ENCODE measurements around the gene SPNS2.
"Not testable (repeated sequence)": the region's sequence is repeated elsewhere in the genome, so short reads cannot be mapped to it uniquely, and the experiment has no call there.

Gene SPNS2

DNA sequence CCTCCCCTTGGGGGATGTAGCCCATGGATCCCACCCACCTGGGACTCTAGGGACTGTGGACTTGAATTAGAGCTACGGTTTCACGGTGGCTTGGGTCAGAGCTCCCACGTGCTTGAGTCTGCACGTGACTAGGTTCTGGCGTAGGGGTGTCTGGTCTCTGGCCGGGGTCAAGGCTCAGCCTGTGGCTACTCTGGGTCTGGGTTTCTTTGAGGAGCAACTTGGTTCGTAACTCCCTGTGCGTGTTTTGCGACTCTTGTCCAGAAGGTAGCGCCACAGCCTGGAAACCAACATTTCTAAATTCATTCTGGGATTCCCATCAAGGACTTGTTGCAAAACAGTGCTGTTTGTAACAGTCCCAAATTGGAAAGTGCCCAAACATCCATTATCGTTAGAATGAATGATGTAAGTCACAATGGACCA is 62.2 kb downstream of the SPNS2 start:
- in situ Hi-C loops (cut with MboI; ENCODE audit: low sequenced_read_pairs), result loop anchor here (25.0 kb wide), 1 partner anchor 326 kb away; the partner anchor contains the start of gene C17orf107

DNA sequence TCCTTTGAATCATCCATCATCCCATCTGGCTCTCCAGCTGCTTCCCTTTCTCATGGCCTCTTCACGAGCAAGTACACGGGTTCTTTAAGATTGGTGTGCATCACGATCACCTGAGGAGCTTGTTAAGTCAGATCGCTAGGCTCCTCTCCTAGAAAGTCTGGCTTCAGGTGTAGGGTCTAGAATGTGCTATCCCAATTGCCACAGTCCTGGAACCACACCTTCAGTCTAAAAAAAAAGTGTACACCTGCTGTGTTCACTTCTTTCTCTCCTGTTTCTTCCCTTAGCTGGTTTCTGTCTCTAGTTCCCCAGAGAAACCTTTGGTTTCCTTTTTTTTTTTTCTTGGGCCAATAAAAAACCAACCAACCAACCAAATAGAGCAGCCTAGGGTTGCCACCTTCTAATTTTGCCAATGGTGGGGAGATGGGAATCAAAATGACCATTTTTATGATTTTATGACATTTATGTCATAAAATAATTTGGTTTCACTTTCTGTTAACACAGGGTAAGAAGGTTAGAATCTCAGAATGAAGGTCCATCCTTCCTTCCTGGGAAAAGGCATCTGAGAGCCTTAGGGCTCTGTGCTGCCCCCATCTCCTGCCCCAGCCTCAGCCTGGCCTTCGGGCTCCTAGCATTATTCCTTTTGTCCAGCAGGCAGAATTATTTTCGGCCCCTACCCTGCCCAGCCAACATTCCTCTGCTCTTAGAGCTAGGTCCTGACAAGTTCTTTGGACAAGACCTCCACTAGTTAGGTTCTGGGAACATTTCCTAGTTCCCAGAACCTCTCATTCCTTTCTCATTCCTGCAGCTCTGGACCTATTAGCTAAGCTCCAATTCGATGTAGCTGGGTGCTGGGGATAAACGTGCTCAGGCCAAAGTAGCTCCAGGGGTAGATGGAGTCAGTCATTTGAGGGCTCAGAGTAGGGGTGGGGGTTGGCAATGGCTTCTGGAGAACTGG is 63.6 kb downstream of the SPNS2 start:
- in situ Hi-C loops (cut with MboI; ENCODE audit: low sequenced_read_pairs), result loop anchor here (25.0 kb wide), 1 partner anchor 325 kb away; the partner anchor contains the start of gene C17orf107

DNA sequence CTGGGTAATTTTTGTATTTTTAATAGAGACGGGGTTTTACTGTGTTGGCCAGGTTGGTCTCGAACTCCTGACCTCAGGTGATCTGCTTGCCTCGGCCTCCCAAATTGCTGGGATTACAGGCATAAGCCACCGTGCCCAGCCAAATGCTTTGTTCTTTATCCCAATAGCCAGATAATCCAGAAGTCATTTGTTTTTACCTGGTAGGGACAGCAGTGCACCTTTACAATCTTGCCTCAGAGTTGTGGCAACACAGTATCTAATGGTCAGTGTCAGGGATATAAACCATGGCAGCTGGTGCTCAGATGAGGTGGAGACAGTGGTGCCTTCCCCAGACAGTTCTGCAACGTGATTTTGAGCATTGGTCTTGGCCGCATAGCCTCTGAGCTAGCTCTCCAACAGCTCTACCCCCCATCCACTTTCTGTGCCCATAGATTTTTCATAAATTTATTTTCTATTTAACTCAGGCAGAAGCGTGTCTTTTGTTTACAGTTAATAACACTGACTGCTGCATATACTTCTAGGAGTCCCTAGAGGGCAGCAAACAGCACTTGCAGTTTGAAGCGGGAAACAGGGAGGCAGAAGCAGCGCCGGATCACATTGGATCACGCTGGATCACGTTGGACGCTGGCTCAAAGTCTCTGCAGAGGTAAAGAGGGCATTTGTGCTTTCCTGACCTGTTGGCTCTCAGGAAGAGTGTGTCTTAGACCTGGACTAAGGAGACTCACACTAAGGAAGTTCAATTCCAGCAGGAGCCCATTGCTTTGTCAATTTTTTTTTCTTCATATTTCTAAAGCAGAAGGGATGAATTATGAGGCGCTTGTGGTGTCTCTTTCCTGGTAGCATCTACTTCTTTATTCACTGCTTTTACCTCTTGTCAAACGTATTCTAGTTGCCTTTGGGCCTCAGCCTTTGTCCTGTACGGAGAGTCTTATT is 66.8 kb downstream of the SPNS2 start:
- in situ Hi-C loops (cut with MboI; ENCODE audit: low sequenced_read_pairs), result loop anchor here (25.0 kb wide), 1 partner anchor 322 kb away; the partner anchor contains the start of gene C17orf107

DNA sequence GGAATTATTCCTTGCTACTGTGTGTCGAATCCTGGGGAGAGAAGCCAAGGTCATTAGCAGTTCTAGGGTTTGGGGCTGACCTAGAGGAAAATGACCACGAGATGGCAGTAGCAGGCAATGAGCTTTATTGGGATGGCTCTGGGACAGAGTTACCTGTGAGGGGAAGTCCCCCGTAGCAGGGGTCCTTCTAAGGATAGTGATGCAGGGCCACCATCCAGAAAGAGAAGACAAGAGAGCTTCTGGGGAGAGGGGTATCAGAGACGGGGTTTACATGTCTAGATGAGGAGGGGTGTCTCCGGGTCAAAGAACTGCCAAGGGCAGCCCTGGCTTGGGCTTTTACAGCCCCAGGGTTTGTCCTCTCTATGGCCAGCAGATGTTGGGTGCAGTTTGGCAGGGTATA is 68.1 kb downstream of the SPNS2 start:
- in situ Hi-C loops (cut with MboI; ENCODE audit: low sequenced_read_pairs), result loop anchor here (25.0 kb wide), 1 partner anchor 321 kb away; the partner anchor contains the start of gene C17orf107

DNA sequence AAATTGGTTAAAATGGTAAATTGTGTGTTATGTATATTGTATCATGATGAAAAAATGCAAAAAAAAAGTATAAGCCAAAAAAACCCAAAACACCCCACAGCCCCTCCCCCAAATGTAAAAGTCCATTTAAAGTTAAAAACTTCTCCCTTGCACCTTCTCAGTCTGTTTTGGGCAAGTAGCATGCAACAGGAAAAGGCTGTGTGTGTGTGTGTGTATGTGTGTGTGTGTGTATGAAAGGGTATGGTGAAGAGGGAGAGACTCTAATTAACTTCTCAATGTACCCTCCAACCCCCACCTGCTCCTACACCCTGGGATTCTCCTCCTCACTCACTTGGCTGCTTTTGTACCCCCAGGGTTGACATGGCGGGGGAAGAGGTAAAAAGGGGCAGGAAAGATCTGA is 70.9 kb downstream of the SPNS2 start:
- in situ Hi-C loops (cut with MboI; ENCODE audit: low sequenced_read_pairs), result loop anchor here (25.0 kb wide), 1 partner anchor 318 kb away; the partner anchor contains the start of gene C17orf107

DNA sequence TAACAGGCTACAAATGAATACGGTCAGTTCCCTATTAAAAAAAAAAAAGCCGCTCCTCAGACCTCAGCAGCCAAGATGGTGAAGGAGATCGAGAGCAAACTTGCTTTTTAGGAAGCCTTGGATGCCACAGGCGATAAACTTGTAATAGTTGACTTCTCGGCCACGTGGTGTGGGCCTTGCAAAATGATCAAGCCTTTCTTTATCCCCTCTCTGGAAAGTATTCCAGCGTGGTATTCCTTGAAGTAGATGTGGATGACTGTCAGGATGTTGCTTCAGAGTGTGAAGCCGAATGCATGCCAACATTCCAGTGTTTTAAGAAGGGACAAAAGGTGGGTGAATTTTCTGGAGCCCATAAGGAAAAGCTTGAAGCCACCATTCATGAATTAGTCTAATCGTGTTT is 73.5 kb downstream of the SPNS2 start:
- in situ Hi-C loops (cut with MboI; ENCODE audit: low sequenced_read_pairs), result loop anchor here (25.0 kb wide), 1 partner anchor 315 kb away; the partner anchor contains the start of gene C17orf107

DNA sequence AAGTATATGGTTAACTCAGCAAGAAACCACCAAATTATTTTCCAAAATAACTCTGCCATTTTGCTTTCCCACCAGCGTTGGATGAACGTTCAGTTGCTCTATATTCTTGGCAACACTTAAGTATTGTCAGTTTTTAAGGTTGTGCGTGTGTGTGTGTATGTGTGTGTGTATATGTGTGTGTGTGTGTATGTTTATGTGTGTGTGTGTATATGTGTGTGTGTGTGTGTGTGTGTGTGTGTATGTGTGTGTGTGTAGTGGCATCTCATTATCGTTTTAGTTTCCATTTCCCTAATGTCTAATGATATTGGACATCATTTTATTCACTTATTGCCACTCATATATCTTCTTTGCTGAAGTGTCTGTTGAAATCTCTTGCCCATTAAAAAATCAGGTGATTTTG is 74.4 kb downstream of the SPNS2 start:
- in situ Hi-C loops (cut with MboI; ENCODE audit: low sequenced_read_pairs), result loop anchor here (25.0 kb wide), 1 partner anchor 314 kb away; the partner anchor contains the start of gene C17orf107

DNA sequence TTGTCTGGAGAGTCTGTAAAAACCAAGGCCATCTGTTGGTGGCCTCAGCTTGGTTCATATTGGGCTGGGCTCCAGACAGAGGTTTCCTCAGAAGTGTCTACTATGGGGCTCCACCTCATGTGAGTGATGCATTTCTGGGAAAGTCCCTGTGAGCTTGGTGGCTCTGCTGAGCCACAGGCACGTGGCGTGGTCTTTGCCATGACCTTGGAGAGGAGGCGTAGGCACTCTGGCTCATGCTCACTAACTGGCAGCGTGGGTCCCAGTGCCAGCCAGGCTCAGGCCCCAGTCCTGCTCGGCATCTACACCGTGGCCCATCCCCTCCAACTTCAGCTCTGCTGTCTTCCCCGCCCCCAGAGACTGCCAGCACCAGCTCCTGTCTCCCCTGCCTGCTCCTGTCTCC is 75.0 kb downstream of the SPNS2 start:
- in situ Hi-C loops (cut with MboI; ENCODE audit: low sequenced_read_pairs), result loop anchor here (25.0 kb wide), 1 partner anchor 314 kb away; the partner anchor contains the start of gene C17orf107

DNA sequence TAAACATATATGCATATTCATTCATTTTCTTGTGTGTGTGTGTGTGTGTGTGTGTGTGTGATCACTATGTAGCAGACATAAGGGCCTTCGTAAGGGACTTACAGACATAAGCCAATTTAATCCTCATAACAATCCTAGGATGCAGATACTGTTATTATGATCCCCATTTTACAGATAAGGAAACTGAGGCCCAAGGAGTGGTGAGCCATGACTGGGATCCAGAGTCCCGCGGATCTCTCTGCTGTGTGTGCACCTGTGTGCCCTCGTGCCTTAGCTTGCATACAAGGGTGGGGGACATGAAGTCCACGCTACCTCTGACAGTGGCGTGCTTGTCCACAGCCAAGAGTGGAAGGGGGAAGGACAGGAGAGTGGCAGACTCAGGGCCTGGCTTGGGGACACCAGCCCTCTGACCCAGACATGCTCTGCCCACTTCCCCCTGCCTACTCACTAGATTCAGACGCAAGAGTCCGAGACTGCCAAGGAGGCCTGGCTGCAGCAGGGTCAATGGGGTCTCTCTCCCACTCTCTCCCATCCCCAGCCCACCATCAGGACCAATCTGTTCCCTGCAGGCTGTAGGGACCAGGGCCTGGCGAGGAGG is 75.9 kb downstream of the SPNS2 start:
- in situ Hi-C loops (cut with MboI; ENCODE audit: low sequenced_read_pairs), result loop anchor here (25.0 kb wide), 1 partner anchor 313 kb away; the partner anchor contains the start of gene C17orf107

DNA sequence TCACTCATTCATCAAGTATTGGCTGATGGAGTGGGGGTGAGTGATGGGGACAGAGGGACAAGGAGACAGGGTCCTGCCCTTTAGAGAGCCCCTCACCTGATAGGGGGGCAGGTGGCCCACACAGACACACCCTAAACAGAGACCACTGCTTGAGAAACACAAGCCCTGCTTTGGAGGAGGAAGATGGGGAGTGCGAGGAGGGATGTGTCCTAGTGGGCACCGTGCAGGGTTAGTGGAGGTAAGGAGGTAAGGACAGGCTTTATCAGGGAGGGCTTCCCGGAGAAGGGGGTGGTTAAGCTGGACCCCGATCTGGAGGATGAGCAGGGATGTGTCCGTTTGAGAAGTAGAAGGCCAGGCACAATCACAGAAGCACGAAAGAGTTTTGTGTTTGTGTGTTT is 77.5 kb downstream of the SPNS2 start:
- in situ Hi-C loops (cut with MboI; ENCODE audit: low sequenced_read_pairs), result no loop called here

DNA sequence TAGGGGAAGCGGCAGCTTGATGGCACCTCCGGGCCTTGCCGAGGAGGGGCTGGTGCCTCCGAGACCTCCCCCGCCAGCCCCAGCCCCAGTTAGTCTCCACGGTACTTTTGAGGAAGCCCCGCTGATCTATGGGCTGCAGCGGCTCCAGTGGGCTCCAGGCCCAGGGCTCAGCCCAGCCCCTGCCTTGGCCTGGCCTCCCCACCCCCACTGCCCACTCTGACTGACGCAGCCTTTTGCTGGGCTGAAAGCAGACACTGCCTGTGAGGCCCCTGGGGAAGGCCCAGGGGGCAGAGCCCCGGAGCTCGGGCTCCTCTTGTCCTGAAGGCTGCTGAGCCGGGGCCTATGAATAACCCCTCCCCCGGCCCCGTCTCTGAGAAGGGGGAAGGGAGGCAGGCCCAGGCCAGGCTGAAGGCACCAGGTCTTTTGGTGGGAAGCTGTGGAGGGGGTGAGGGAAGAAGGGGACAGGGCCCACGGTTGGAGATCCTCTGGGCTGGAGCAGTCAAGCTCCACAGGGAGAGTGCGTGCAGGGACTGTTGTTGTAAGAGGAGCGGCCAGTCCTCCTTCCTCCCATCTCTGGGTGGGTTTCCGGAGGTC is 78.1 kb downstream of the SPNS2 start:
- in situ Hi-C loops (cut with MboI; ENCODE audit: low sequenced_read_pairs), result no loop called here

DNA sequence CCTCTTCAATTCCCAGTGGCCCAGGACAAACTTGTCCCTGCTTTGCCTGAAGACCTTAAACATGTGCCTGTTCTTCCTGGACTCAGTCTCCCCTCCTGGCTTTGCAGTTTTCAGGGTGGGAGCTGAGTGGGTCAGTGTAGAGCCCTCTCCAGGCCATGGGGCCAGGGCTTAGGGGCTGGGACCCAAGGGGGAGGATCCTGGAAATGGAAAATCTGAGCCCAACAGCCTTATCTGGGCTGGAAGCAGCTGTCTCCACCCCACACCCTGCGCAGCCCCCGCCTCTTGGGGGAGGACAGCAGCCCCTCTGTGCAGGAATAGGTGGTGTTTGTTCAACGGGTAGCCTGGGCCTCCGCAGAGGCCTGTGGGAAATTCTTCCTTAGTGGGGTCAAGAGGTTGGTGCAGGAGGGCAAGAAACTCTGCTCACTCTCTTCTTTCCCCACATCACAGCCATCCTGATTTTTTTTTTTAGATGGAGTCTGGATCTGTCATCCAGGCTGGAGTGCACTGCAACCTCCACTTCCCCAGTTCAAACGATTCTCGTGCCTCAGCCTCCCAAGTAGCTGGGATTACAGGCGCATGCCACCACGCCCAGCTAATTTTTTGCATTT is 78.8 kb downstream of the SPNS2 start:
- in situ Hi-C loops (cut with MboI; ENCODE audit: low sequenced_read_pairs), result no loop called here

DNA sequence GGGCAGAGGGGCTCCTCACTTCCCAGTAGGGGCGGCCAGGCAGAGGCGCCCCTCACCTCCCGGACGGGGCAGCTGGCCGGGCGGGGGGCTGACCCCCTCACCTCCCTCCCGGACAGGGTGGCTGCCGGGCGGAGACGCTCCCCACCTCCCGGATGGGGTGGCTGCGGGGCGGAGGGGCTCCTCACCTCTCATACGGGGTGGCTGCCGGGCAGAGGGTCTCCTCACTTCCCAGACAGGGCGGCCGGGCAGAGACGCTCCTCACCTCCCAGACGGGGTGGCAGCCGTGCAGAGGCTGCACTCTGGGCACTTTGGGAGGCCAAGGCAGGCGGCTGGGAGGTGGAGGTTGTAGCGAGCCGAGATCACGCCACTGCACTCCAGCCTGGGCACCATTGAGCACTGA is 79.7 kb downstream of the SPNS2 start:
- in situ Hi-C loops (cut with MboI; ENCODE audit: low sequenced_read_pairs), result not testable (repeated sequence)

DNA sequence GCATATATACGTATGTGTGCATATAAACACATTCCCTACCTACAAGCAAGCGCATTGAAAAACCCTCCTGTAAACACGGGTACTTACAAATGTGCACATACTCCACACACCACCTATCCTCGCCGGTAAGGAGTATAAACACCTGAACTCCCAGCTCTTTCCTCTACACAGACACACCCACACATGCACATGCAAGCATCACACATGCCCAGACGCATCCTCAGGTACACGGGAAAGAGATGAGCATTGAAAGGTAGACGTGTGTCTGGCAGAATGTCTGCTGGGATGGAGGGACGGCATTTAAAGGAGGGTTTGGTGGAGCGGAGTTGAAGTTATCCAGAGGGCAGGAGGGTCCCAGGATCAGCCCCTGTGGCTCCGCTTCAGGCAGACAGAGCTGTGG is 81.0 kb downstream of the SPNS2 start:
- in situ Hi-C loops (cut with MboI; ENCODE audit: low sequenced_read_pairs), result no loop called here

DNA sequence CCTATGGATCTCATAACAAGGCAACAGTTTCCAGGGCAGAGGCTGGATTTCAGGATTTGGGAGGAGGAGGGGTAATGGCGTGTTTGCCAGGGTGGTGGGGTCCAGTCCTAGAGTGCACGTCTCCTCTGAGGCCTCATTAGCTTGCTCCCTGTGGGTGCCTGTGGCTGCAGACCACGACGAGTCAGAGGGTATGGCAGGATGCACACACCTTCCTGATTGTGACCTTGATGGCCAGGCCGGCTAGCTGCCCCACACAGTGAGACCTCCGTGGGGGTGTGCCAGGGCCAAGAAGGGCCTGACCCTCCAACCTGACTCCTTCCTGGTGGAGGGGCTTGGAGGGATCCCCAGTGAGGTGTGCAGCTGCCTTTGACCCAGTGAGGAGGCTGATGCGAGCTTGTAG is 81.6 kb downstream of the SPNS2 start:
- in situ Hi-C loops (cut with MboI; ENCODE audit: low sequenced_read_pairs), result no loop called here

DNA sequence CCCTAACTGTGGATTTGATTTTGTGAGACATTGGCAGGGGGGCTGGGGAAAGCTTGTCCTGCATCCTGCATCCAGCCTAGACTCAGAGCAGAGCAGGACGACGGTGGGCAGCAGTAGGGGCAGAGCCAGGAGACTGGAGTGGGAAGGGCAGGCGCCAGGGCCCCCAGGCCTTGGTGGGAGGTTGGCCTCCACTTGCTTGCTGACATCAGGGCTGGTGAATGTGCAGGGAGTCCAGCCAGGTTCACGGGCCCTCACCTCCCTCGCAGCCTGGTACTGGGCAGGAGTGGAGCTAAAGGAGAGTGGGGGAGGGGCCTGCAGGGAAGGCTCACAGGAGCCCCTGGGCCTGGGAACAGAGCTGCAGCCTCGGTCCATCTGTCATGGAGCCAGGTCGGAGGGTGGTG is 83.4 kb downstream of the SPNS2 start:
- in situ Hi-C loops (cut with MboI; ENCODE audit: low sequenced_read_pairs), result no loop called here

DNA sequence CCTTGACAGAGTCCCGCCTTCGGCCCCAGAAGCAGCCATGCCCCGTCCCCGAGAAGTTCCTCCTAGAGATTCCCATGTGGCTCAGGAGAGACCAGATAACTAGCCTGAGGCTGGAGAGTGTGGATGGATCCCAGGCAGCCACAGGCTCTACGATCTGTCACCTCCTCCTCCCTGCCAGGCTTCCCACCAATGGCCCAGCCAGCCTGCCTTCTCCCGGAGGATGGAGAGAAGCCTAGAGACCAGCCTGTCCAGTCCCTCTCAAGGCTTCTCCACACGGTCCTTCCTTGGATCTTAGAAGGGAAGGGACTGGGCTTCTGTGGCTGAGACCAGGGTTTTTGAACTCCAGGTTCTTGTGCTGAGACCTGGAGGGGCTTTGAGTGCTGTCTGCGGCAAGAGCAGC is 84.0 kb downstream of the SPNS2 start:
- in situ Hi-C loops (cut with MboI; ENCODE audit: low sequenced_read_pairs), result no loop called here

DNA sequence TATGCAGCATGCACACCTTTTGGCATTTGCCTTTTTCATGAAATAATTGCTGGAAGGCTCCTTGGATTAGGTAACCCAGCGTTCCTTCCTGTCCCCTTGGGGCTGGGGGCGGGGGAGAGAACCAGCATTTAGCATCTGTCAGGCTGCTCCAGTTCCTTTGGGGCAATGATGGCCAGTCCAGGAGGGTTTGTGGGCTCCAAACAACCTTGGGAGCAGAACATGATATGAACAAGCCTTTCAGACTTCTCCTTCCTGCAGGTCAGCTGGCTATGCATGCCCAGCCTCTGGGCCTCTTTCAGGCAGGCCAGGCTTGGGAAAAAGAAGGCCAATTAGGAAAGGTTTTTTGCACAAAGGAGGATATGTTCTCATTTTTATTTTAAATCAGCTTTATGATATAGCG is 84.5 kb downstream of the SPNS2 start:
- in situ Hi-C loops (cut with MboI; ENCODE audit: low sequenced_read_pairs), result no loop called here

DNA sequence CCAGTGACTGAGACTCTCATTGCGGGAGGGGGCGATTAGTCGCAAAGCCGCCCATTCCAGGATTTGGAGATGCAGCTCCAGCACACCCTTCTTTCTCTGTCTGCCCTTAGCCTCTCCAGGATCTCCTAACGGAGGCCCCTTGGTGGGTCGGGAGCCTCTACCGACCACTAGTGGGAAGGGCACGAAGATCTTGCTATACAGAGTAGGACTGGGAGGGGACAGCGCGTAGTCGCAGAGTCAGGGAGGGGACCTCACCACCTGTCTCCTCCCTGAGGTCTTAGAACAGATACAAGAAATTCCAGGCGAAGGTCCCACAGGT is 85.1 kb downstream of the SPNS2 start:
- in situ Hi-C loops (cut with MboI; ENCODE audit: low sequenced_read_pairs), result no loop called here

Data from HL-60/S4 treated with phorbol 12-myristate 13-acetate at 8.2 ng/mL for 4 days and 3 days (cell line).